Endodermal cell (in vitro differentiated cells): ENCODE data around the gene SRSF4. TPM values are rescaled to one million over a fixed set of nuclear protein-coding genes. Genes with fewer than 3 reads are reported as not detected.

ENCODE experiments used
- DNase-seq: peaks from one replicate; pipeline ENCODE4 v3.0.0-alpha.2; 2017
- H3K27ac ChIP-seq: 2 replicates; pipeline ENCODE4 v1.5.1; 2013; ENCODE audit warnings: mild to moderate bottlenecking, low read depth, low read length, moderate library complexity
- H3K27me3 ChIP-seq: 2 replicates; pipeline ENCODE4 v1.6.1; 2013; ENCODE audit warnings: mild to moderate bottlenecking, low read length, moderate library complexity; ENCODE audit not compliant: insufficient read depth, control insufficient read depth, poor library complexity, severe bottlenecking
- H3K36me3 ChIP-seq: 2 replicates; pipeline ENCODE4 v1.7.0; 2013; ENCODE audit warnings: mild to moderate bottlenecking, low read length, moderate library complexity; ENCODE audit not compliant: control insufficient read depth, insufficient read depth
- H3K4me1 ChIP-seq: one replicate; pipeline ENCODE4 v1.7.0; 2013; ENCODE audit warnings: low read length; ENCODE audit not compliant: control insufficient read depth, insufficient read depth
- H3K4me3 ChIP-seq: 2 replicates; pipeline ENCODE4 v1.5.1; 2013; ENCODE audit warnings: mild to moderate bottlenecking, low read length, moderate library complexity
- H3K9ac ChIP-seq: 2 replicates; pipeline ENCODE4 v1.6.1; 2013; ENCODE audit warnings: mild to moderate bottlenecking, low read length, moderate library complexity; ENCODE audit not compliant: poor library complexity, severe bottlenecking; ENCODE audit errors: extremely low read depth
- H3K9me3 ChIP-seq: 2 replicates; pipeline ENCODE4 v1.6.1; 2013; ENCODE audit warnings: mild to moderate bottlenecking, low read length, moderate library complexity; ENCODE audit not compliant: control insufficient read depth
- H3K27ac Mint-ChIP-seq: 2 replicates; pipeline ENCODE4 v1.8.0; 2020; ENCODE audit warnings: mixed read lengths
- H3K27me3 Mint-ChIP-seq: 2 replicates; pipeline ENCODE4 v1.8.0; 2021; ENCODE audit warnings: mild to moderate bottlenecking, mixed read lengths; ENCODE audit not compliant: insufficient read depth
- H3K36me3 Mint-ChIP-seq: 2 replicates; pipeline ENCODE4 v1.8.0; 2020; ENCODE audit warnings: low read depth, mixed read lengths
- H3K4me1 Mint-ChIP-seq: 2 replicates; pipeline ENCODE4 v1.8.0; 2020; ENCODE audit warnings: mixed read lengths
- H3K4me3 Mint-ChIP-seq: 2 replicates; pipeline ENCODE4 v1.8.0; 2020; ENCODE audit warnings: mild to moderate bottlenecking, moderate library complexity, mixed read lengths
- H3K9me3 Mint-ChIP-seq: 2 replicates; pipeline ENCODE4 v1.8.0; 2020; ENCODE audit warnings: mild to moderate bottlenecking, mixed read lengths
- CTCF ChIP-seq: fragments of 200-600 bp; sonication (generic); conservative IDR thresholded peaks from 2 replicates; pipeline ENCODE4 v1.5.0; 2021; ENCODE audit warnings: antibody characterized with exemption, mild to moderate bottlenecking
- WGBS, 2 experiments: methylation state at CpG; one replicate each; pipeline versions ENCODE4 v1.1.5 to v1.1.7; 2013; ENCODE audit warnings: missing lambda C conversion rate in 2 of 2, mixed read lengths in 1 of 2; ENCODE audit not compliant: insufficient coverage in 1 of 2, insufficient read length in 1 of 2; 5-methylcytosine and 5-hydroxymethylcytosine counted together
- total RNA-seq, 2 donors: library from RNA; stranded (reverse); fragmentation: NEBNext Ultra II Directional in 1 of 2; extraction: Animal tissue kit (Norgen Biotek cat#: 25700) in 1 of 2; gene quantifications; 2 replicates in 1 of 2; 3 replicates in 1 of 2; pipeline ENCODE4 v1.2.1, GENCODE V29; 2021

The SRSF4 gene
- total RNA-seq, 2 donors from 2014 or later = 89.1 to 107 TPM

- Mint-ChIP-seq H3K4me3 (no peak overlapping the region), H3K4me1 (peaks cover 16% of the 10 kb centered on the region), H3K36me3 (peaks cover 22% of the 10 kb centered on the region), H3K27ac (no peak overlapping the region), H3K27me3 (no peaks in the 10 kb centered on the region), H3K9me3 (no peaks in the 10 kb centered on the region)
- Histone ChIP-seq H3K27ac (no peak overlapping the region), H3K9ac (no peak overlapping the region), H3K36me3 (peaks cover 11% of the 10 kb centered on the region), H3K4me1 (no peaks in the 10 kb centered on the region), H3K9me3 (no peaks in the 10 kb centered on the region), H3K27me3 (no peaks in the 10 kb centered on the region), H3K4me3 (no peak overlapping the region)
- 93 to 94% methylated on average over 3 of the region's 3 CpGs for WGBS, 2 experiments
- DNase-seq = no peak
- no peak for TF ChIP-seq CTCF
Measured at GRCh38 chr1:29221296-29221695, 39.6 kb upstream of the SRSF4 start.

- H3K9me3 ChIP-seq = no peaks in the 10 kb centered on the region
- Mint-ChIP-seq H3K4me1 (peaks cover 20% of the 10 kb centered on the region), H3K27me3 (no peaks in the 10 kb centered on the region), H3K4me3 (no peak overlapping the region), H3K27ac (peak overlapping the region; percentile 54), H3K9me3 (no peaks in the 10 kb centered on the region), H3K36me3 (peaks cover 35% of the 10 kb centered on the region)
- DNase-seq = no peak
- H3K9ac ChIP-seq = no peak overlapping the region
- H3K27ac ChIP-seq = no peak overlapping the region
- H3K27me3 ChIP-seq = no peaks in the 10 kb centered on the region
- no peaks in the 10 kb centered on the region for H3K4me1 ChIP-seq
- peaks cover 30% of the 10 kb centered on the region for H3K36me3 ChIP-seq
- no peak for TF ChIP-seq CTCF
- 91% methylated on average over 2 of the region's 2 CpGs; no CpG with 5 or more reads in 1 of the 2 experiments for WGBS, 2 experiments
- no peak overlapping the region for H3K4me3 ChIP-seq
Measured at GRCh38 chr1:29218223-29218622, 36.5 kb upstream of the SRSF4 start.

- Histone ChIP-seq H3K27me3 (no peaks in the 10 kb centered on the region), H3K4me1 (no peaks in the 10 kb centered on the region), H3K36me3 (peaks cover 30% of the 10 kb centered on the region), H3K9ac (no peak overlapping the region), H3K27ac (no peak overlapping the region), H3K4me3 (no peak overlapping the region), H3K9me3 (no peaks in the 10 kb centered on the region)
- 94 to 100% methylated on average over 1 to 2 of the region's 2 CpGs for WGBS, 2 experiments
- Mint-ChIP-seq H3K9me3 (no peaks in the 10 kb centered on the region), H3K4me3 (no peak overlapping the region), H3K27ac (no peak overlapping the region), H3K27me3 (no peaks in the 10 kb centered on the region), H3K4me1 (peaks cover 20% of the 10 kb centered on the region), H3K36me3 (peaks cover 40% of the 10 kb centered on the region)
- DNase-seq = no peak
- TF ChIP-seq CTCF = no peak
Measured at GRCh38 chr1:29217633-29218032, 35.9 kb upstream of the SRSF4 start.
